ENCODE results near the gene SUMO4. TPM values are rescaled to one million over a fixed set of nuclear protein-coding genes. Genes with fewer than 3 reads are reported as not detected.

The SUMO4 gene
- total and polyA plus RNA-seq, 2 of the 8 experiments (the other 6 are each of a cell fraction or from before 2014, with no cell fraction given), result 0.09 to 1.3 TPM

GRCh38 chr6:149359440-149359839, 40.6 kb upstream of the SUMO4 start:
- H4K91ac ChIP-seq (replicated peaks; ENCODE audit: insufficient read length, low read length), result no peak overlapping the region
- H3K79me2 ChIP-seq (ENCODE audit: control insufficient read depth in 1 of 2, insufficient read depth in 2 of 2, low read length in 2 of 2), result peaks cover 11 to 97% of the 10 kb centered on the region in 2 experiments
- H4K20me1 ChIP-seq (replicated peaks in 1 of 2; ENCODE audit: control insufficient read depth in 1 of 2, insufficient read depth in 2 of 2, low read length in 2 of 2), result peaks cover 1 to 9% of the 10 kb centered on the region in 2 experiments
- H3K9ac ChIP-seq (replicated peaks in 1 of 4; ENCODE audit: extremely low read depth in 1 of 4, low read depth in 3 of 4, low read length in 3 of 4), result no peak overlapping the region
- no peak overlapping the region for H3K4me2 ChIP-seq (ENCODE audit: insufficient read depth in 1 of 2, low read depth in 2 of 2, low read length in 2 of 2)
- DNase-seq (ENCODE audit: low read depth in 1 of 2, low spot score in 2 of 2), result no peak
- peaks cover 7% of the 10 kb centered on the region; the same call in 1 of the 2 replicates for H3K79me1 ChIP-seq (ENCODE audit: low read depth, low read length)
- no peak overlapping the region for H2BK20ac ChIP-seq (ENCODE audit: low read length)
- peaks cover 0 to 1% (median 0%) of the 10 kb centered on the region in 4 experiments; a peak in 1 of 7 replicates for H3K4me1 ChIP-seq (replicated peaks in 1 of 4; ENCODE audit: control insufficient read depth in 3 of 4, insufficient read depth in 4 of 4, low read length in 3 of 4)
- no peak for FAIRE-seq
- no peak overlapping the region for H2BK15ac ChIP-seq (ENCODE audit: low read length)
- ChIA-PET POLR2A (ENCODE audit: partially characterized antibody) (interaction anchor here (1.4 kb wide), 1 partner anchor 9 kb away, joined by 3 read pairs; no protein-coding TSS in a partner anchor), CTCF (ENCODE audit: partially characterized antibody) (interaction anchor here (0.9 to 1.3 kb wide), 3 partner anchors 11 to 72 kb away, joined by 3 to 6 read pairs (median 5); no protein-coding TSS in a partner anchor)
- H2AK5ac ChIP-seq (ENCODE audit: low read depth, low read length), result no peak overlapping the region
- no peak overlapping the region for H2BK5ac ChIP-seq (ENCODE audit: low read depth, low read length)
- no peak overlapping the region for H4K5ac ChIP-seq (ENCODE audit: insufficient read length, low read depth, low read length)
- TF ChIP-seq KDM5A (IDR thresholded peaks at IDR 0.05; ENCODE audit: low read length), result no peak
- TF ChIP-seq JUN (IDR thresholded peaks at IDR 0.05; ENCODE audit: low read depth, low read length), result no peak
- no peak for TF ChIP-seq TEAD4 (IDR thresholded peaks at IDR 0.05; ENCODE audit: low read depth, low read length)
- TF ChIP-seq GTF2F1 (IDR thresholded peaks at IDR 0.05; ENCODE audit: borderline replicate concordance, low read depth, low read length), result no peak
- no peak for TF ChIP-seq YY1 (IDR thresholded peaks at IDR 0.05; ENCODE audit: low read depth, low read length)
- no peak for TF ChIP-seq SIRT6 (IDR thresholded peaks at IDR 0.05; ENCODE audit: low read length)
- no peak for TF ChIP-seq RXRA (IDR thresholded peaks at IDR 0.05; ENCODE audit: insufficient read depth, low read depth, low read length)
- no peak overlapping the region for H2AFZ ChIP-seq (ENCODE audit: low read length)
- no peaks in the 10 kb centered on the region for H3K36me3 ChIP-seq (ENCODE audit: control insufficient read depth in 2 of 4, insufficient read depth in 4 of 4, low read length in 3 of 4)
- no peak overlapping the region for H3K23ac ChIP-seq (ENCODE audit: insufficient read length)
- H3K27ac ChIP-seq (ENCODE audit: low read depth, low read length), result no peak overlapping the region
- no peak overlapping the region for H2BK12ac ChIP-seq (ENCODE audit: low read depth, low read length)
- no peak overlapping the region for H3K56ac ChIP-seq (replicated peaks; ENCODE audit: insufficient read length, low read depth, low read length)
- H4K8ac ChIP-seq (ENCODE audit: extremely low read depth, insufficient read depth, low read length), result no peak overlapping the region
- no peak overlapping the region for H2BK120ac ChIP-seq (replicated peaks; ENCODE audit: low read depth, low read length)
- H3K4ac ChIP-seq (replicated peaks; ENCODE audit: insufficient read length, low read depth, low read length), result no peak overlapping the region
- H3K18ac ChIP-seq (ENCODE audit: extremely low read depth, low read length), result no peak overlapping the region
- no peak overlapping the region for H3K14ac ChIP-seq (ENCODE audit: insufficient read length)
- no peak overlapping the region for H3K4me3 ChIP-seq (ENCODE audit: extremely low read depth in 1 of 4, insufficient read depth in 2 of 4, low read depth in 3 of 4, low read length in 4 of 4)
- H3K23me2 ChIP-seq (ENCODE audit: low read depth, low read length), result no peaks in the 10 kb centered on the region
- H3K9me3 ChIP-seq (ENCODE audit: insufficient read depth in 2 of 2, low read depth in 1 of 2, low read length in 1 of 2), result no peaks in the 10 kb centered on the region
- no peaks in the 10 kb centered on the region for H3K27me3 ChIP-seq (replicated peaks in 1 of 4; ENCODE audit: control insufficient read depth in 3 of 4, extremely low read depth in 1 of 4, insufficient read depth in 3 of 4, low read length in 3 of 4)

Measured in H1 (cell line).